ENCODE data around the gene PTGER1. TPM values are rescaled to one million over a fixed set of nuclear protein-coding genes. Genes with fewer than 3 reads are reported as not detected.
A peak's percentile ranks its signal among the peaks of the same experiment; 100 is the strongest.

Gene PTGER1
- total and polyA plus RNA-seq, 2 of the 13 experiments (the other 11 are each of a cell fraction or from before 2014, with no cell fraction given) = 0.13 TPM; not detected in 1

GRCh38 chr19:14479975-14480699 lies 5.0 kb upstream of the PTGER1 start (continued):
- TF ChIP-seq TBX3 (IDR thresholded peaks at IDR 0.05; ENCODE audit: borderline replicate concordance) (no peak), FOXO1 (CRISPR knock-in tag; IDR thresholded peaks at IDR 0.05) (0 out of 2 replicates have a peak, but pooled peaks have one; percentile 9), KDM5B (CRISPR knock-in tag; IDR thresholded peaks at IDR 0.05; ENCODE audit: borderline replicate concordance) (no peak), ZNF609 (CRISPR knock-in tag; IDR thresholded peaks at IDR 0.05; ENCODE audit: borderline replicate concordance) (no peak), REXO4 (CRISPR knock-in tag; IDR thresholded peaks at IDR 0.05; ENCODE audit: borderline replicate concordance) (no peak), ATM (IDR thresholded peaks at IDR 0.05; ENCODE audit: borderline replicate concordance) (no peak), SP1 (IDR thresholded peaks at IDR 0.05) (no peak), SP1 (CRISPR knock-in tag; IDR thresholded peaks at IDR 0.05) (peak; percentile 14; the same call in 1 of the 2 replicates), MAFF (IDR thresholded peaks at IDR 0.05; ENCODE audit: low read depth, low read length) (no peak), NR1H2 (CRISPR knock-in tag; IDR thresholded peaks at IDR 0.05; ENCODE audit: borderline replicate concordance, low read depth) (no peak), ZSCAN30 (CRISPR knock-in tag; IDR thresholded peaks at IDR 0.05) (no peak), ZNF24 (IDR thresholded peaks at IDR 0.05) (no peak), RFX1 (IDR thresholded peaks at IDR 0.05) (no peak), ZNF776 (CRISPR knock-in tag; IDR thresholded peaks at IDR 0.05) (no peak), ZBTB25 (CRISPR knock-in tag; IDR thresholded peaks at IDR 0.05) (no peak), ERF (CRISPR knock-in tag; IDR thresholded peaks at IDR 0.05) (no peak), UBTF (CRISPR knock-in tag; IDR thresholded peaks at IDR 0.05) (no peak)
- TF ChIP-seq, protein P1, sequence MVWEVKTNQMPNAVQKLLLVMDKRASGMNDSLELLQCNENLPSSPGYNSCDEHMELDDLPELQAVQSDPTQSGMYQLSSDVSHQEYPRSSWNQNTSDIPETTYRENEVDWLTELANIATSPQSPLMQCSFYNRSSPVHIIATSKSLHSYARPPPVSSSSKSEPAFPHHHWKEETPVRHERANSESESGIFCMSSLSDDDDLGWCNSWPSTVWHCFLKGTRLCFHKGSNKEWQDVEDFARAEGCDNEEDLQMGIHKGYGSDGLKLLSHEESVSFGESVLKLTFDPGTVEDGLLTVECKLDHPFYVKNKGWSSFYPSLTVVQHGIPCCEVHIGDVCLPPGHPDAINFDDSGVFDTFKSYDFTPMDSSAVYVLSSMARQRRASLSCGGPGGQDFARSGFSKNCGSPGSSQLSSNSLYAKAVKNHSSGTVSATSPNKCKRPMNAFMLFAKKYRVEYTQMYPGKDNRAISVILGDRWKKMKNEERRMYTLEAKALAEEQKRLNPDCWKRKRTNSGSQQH (CRISPR knock-in tag; IDR thresholded peaks at IDR 0.05; ENCODE audit: low read depth) = 0 out of 2 replicates have a peak, but pooled peaks have one; percentile 24
- TF ChIP-seq, protein P2, sequence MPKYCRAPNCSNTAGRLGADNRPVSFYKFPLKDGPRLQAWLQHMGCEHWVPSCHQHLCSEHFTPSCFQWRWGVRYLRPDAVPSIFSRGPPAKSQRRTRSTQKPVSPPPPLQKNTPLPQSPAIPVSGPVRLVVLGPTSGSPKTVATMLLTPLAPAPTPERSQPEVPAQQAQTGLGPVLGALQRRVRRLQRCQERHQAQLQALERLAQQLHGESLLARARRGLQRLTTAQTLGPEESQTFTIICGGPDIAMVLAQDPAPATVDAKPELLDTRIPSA (CRISPR knock-in tag; IDR thresholded peaks at IDR 0.05; ENCODE audit: borderline replicate concordance) = no peak
- TF ChIP-seq, protein P3, sequence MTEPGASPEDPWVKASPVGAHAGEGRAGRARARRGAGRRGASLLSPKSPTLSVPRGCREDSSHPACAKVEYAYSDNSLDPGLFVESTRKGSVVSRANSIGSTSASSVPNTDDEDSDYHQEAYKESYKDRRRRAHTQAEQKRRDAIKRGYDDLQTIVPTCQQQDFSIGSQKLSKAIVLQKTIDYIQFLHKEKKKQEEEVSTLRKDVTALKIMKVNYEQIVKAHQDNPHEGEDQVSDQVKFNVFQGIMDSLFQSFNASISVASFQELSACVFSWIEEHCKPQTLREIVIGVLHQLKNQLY (CRISPR knock-in tag; IDR thresholded peaks at IDR 0.05) = no peak
